GM12878 (cell line): ENCODE results near the gene TMTC1. TPM values are rescaled to one million over a fixed set of nuclear protein-coding genes. Genes with fewer than 3 reads are reported as not detected.

Experiments used
- ATAC-seq: fragments of 200-7000 bp; cut with Tn5 transposase; 3 replicates; pipeline ENCODE4 v1.9.1; 2020; ENCODE audit warnings: mild to moderate bottlenecking, moderate library complexity
- BruUV-seq: library from RNA; stranded (reverse); fragments of 400-500 nt; replicated peaks from 2 replicates; lab custom pipeline; 2021; lab: Mats Ljungman, UMichigan
- CTCF ChIA-PET: fragments of 300-600 bp; sonication (Branson Sonifier 250); formaldehyde crosslinking; extraction: SDS; loops from one replicate; lab custom pipeline; 2021; ENCODE audit warnings: inconsistent platforms; lab: Yijun Ruan, JAX
- POLR2A ChIA-PET: fragments of 350-600 bp; formaldehyde crosslinking; extraction: SDS; loops from one replicate; lab custom pipeline; 2021; ENCODE audit warnings: inconsistent platforms; lab: Charles Lee
- RAD21 ChIA-PET: fragments of 300-600 bp; sonication (Branson Sonifier 250); formaldehyde crosslinking; loops from one replicate; lab custom pipeline; 2023; ENCODE audit warnings: antibody characterized with exemption; ENCODE audit not compliant: unreplicated experiment; lab: Charles Lee
- SMC1A ChIA-PET: fragments of 300-600 bp; sonication (Branson Sonifier 250); formaldehyde crosslinking; loops from one replicate; lab custom pipeline; 2023; ENCODE audit not compliant: unreplicated experiment, uncharacterized antibody; lab: Charles Lee
- DNase-seq: peaks from one replicate; pipeline ENCODE4 v3.0.0-alpha.2; 2011; ENCODE audit warnings: low read depth, low spot score
- FAIRE-seq: peaks from 3 replicates; lab custom pipeline; 2011; peaks lifted over from hg19 to GRCh38; lab: Jason Lieb, UNC
- H2AFZ ChIP-seq: 2 replicates; pipeline ENCODE4 v1.6.0; 2011; ENCODE audit warnings: low read depth, low read length, control low read depth; ENCODE audit not compliant: control insufficient read depth
- H3K27ac ChIP-seq: 2 replicates; pipeline ENCODE4 v1.5.1; 2011; ENCODE audit warnings: control low read depth; ENCODE audit not compliant: control insufficient read depth, insufficient read depth
- H3K27me3 ChIP-seq, 2 experiments: replicated peaks in 1 of 2; 2 replicates each; pipeline versions ENCODE4 v1.6.0 to v1.6.1; 2011; ENCODE audit warnings: low read length in 1 of 2; ENCODE audit not compliant: control insufficient read depth in 2 of 2, insufficient read depth in 2 of 2
- H3K36me3 ChIP-seq, 2 experiments: 2 replicates each; pipeline ENCODE4 v1.5.1; 2011; ENCODE audit warnings: low read length in 1 of 2; ENCODE audit not compliant: control insufficient read depth in 2 of 2, insufficient read depth in 2 of 2
- H3K4me1 ChIP-seq: 2 replicates; pipeline ENCODE4 v1.6.1; 2011; ENCODE audit warnings: mild to moderate bottlenecking, low read length, moderate library complexity, mixed read lengths; ENCODE audit not compliant: control insufficient read depth, insufficient read depth
- H3K4me2 ChIP-seq: 2 replicates; pipeline ENCODE4 v1.6.0; 2011; ENCODE audit warnings: control low read depth; ENCODE audit not compliant: control insufficient read depth, insufficient read depth
- H3K4me3 ChIP-seq: fragments of 200-600 bp; sonication (generic); 2 replicates; pipeline ENCODE4 v1.5.1; 2016
- H3K79me2 ChIP-seq: 2 replicates; pipeline ENCODE4 v1.6.0; 2011; ENCODE audit warnings: low read length; ENCODE audit not compliant: control insufficient read depth, insufficient read depth
- H3K9ac ChIP-seq: 2 replicates; pipeline ENCODE4 v1.8.0; 2011; ENCODE audit warnings: low read length, control low read depth, mixed read lengths; ENCODE audit not compliant: control insufficient read depth, insufficient read depth
- H3K9me3 ChIP-seq: replicated peaks from 3 replicates; pipeline ENCODE4 v1.5.1; 2011; ENCODE audit warnings: mild to moderate bottlenecking, low read length; ENCODE audit not compliant: control insufficient read depth, insufficient read depth
- H4K20me1 ChIP-seq: 2 replicates; pipeline ENCODE4 v1.6.0; 2011; ENCODE audit not compliant: control insufficient read depth, insufficient read depth
- IKZF1 ChIP-seq: fragments of 450-650 bp; conservative IDR thresholded peaks from 2 replicates; pipeline ENCODE4 v1.6.1; 2017; ENCODE audit warnings: antibody characterized with exemption, mild to moderate bottlenecking
- MEF2B ChIP-seq: fragments of 450-650 bp; IDR thresholded peaks from 2 replicates; pipeline ENCODE4 v1.6.1; 2018; ENCODE audit warnings: mild to moderate bottlenecking, moderate library complexity; ENCODE audit not compliant: partially characterized antibody, poor library complexity, severe bottlenecking
- PAX8 ChIP-seq: fragments of 450-650 bp; IDR thresholded peaks from 2 replicates; pipeline ENCODE4 v1.6.1; 2017; ENCODE audit warnings: mild to moderate bottlenecking, moderate library complexity
- RBBP5 ChIP-seq: fragments of 200-600 bp; sonication (generic); conservative IDR thresholded peaks from 2 replicates; pipeline ENCODE4 v1.6.1; 2016
- RUNX3 ChIP-seq: IDR thresholded peaks from 2 replicates; pipeline ENCODE4 v1.6.1; 2012; ENCODE audit warnings: low read length, inconsistent platforms
- SMAD5 ChIP-seq: IDR thresholded peaks from 2 replicates; pipeline ENCODE4 v1.6.1; 2016; ENCODE audit warnings: antibody characterized with exemption, low read depth
- SPI1 ChIP-seq: IDR thresholded peaks from 2 replicates; pipeline ENCODE4 v1.6.1; 2011; ENCODE audit warnings: low read depth, mild to moderate bottlenecking, low read length, moderate library complexity, borderline replicate concordance; ENCODE audit not compliant: insufficient read depth
- ZSCAN29 ChIP-seq: fragments of 450-650 bp; IDR thresholded peaks from 2 replicates; pipeline ENCODE4 v1.6.1; 2017; ENCODE audit warnings: mild to moderate bottlenecking, moderate library complexity
- WGBS: methylation state at CpG from one replicate; pipeline ENCODE4 v1.1.6; 2016; ENCODE audit warnings: low lambda C conversion rate; ENCODE audit not compliant: insufficient replicate concordance, insufficient coverage; ENCODE audit errors: missing lambda C conversion rate; 5-methylcytosine and 5-hydroxymethylcytosine counted together
- in situ Hi-C: fragments of 300-500 bp; cut with MboI; formaldehyde crosslinking; loops from 9 replicates; pipeline ENCODE4 v1.14.3; 2018; ENCODE audit warnings: mixed read lengths
- intact Hi-C: fragments of 100-400 bp; cut with micrococcal nuclease; formaldehyde crosslinking; loops from one replicate; pipeline ENCODE4 v1.14.2; 2022; ENCODE audit not compliant: unreplicated experiment
- polyA plus RNA-seq, 11 experiments: library from polyadenylated mRNA; depleted of rRNA in 4 of 11; unstranded in 6 of 11; stranded (reverse) in 5 of 11; fragments of >200 nt; fragmentation: Nextera tagmentation in 4 of 11; fragmentation: Illumina TruSeq in 1 of 11; extraction: Ambion mirVana in 4 of 11; extraction: Trizol in 1 of 11; gene quantifications; 1 replicate in 1 of 11; 2 replicates in 10 of 11; pipeline versions ENCODE4 v1.2.1 to v1.2.3, GENCODE V29; 2011 to 2016; ENCODE audit warnings: inconsistent platforms in 2 of 11, missing spikeins in 2 of 11, low read depth in 1 of 11
- total RNA-seq, 4 experiments: library from RNA; depleted of rRNA in 3 of 4; stranded (reverse); fragments of >200 nt in 3 of 4; fragmentation: Illumina TruSeq in 1 of 4; extraction: Trizol in 1 of 4; gene quantifications; 2 replicates each; pipeline versions ENCODE4 v1.2.1 to v1.2.3, GENCODE V29; 2013 to 2021
- TF ChIP-seq, protein P1 (sequence below): fragments of 450-650 bp; IDR thresholded peaks from 2 replicates; pipeline ENCODE4 v1.6.1; 2016; ENCODE audit warnings: mild to moderate bottlenecking
- TF ChIP-seq, protein P2 (sequence below): IDR thresholded peaks from 2 replicates; pipeline ENCODE4 v1.6.1; 2011; ENCODE audit warnings: borderline replicate concordance, low read depth, mild to moderate bottlenecking, moderate library complexity, mixed read lengths, low read length; ENCODE audit not compliant: insufficient read depth; ENCODE audit errors: extremely low read length

Gene TMTC1
- total and polyA plus RNA-seq, 10 of the 15 experiments (the other 5 are each of a cell fraction or from before 2014, with no cell fraction given) = 0.10 to 20.9 (median 0.57) TPM

DNA sequence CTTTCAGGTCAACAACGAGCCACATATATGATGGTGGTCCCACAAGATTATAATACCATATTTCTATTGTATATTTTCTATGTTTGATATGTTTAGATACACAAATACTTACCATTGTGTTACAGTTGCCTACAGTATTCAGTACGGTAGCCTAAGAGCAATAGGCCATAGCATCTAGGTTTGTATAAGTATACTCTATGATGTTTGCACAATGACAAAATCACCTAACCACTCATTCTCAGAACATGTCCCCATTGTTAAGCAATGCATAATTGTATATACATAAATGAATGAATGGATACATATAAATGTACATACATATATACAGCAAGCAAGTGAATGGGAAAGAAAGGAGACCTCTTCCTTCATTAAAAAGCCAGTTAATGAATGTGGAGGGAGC is 23.8 kb downstream of the TMTC1 start:
- no peaks in the 10 kb centered on the region for H3K9me3 ChIP-seq
- SMC1A ChIA-PET = interaction anchor here (1.4 kb wide), 1 partner anchor 8 kb away, joined by 4 read pairs; no protein-coding TSS in a partner anchor
- ATAC-seq = no peak
- POLR2A ChIA-PET = no interaction called here
- no peak overlapping the region for H3K9ac ChIP-seq
- no peaks in the 10 kb centered on the region for H3K79me2 ChIP-seq
- in situ Hi-C loops = no loop called here
- BruUV-seq = no TSS peak
- intact Hi-C loops = no loop called here
- no peaks in the 10 kb centered on the region for H3K36me3 ChIP-seq
- CTCF ChIA-PET = interaction anchor here (0.6 to 0.7 kb wide), 2 partner anchors 206 to 669 kb away, joined by 3 read pairs; no protein-coding TSS in a partner anchor
- H3K4me1 ChIP-seq = no peaks in the 10 kb centered on the region
- RAD21 ChIA-PET = no interaction called here
- no peak overlapping the region for H3K4me3 ChIP-seq
- H2AFZ ChIP-seq = no peak overlapping the region
- DNase-seq = no peak
- H3K27me3 ChIP-seq = no peaks in the 10 kb centered on the region
- no peak overlapping the region for H3K4me2 ChIP-seq
- WGBS = 47% methylated on average over 2 of the region's 2 CpGs
- H4K20me1 ChIP-seq = no peaks in the 10 kb centered on the region
- TF ChIP-seq, protein P1, sequence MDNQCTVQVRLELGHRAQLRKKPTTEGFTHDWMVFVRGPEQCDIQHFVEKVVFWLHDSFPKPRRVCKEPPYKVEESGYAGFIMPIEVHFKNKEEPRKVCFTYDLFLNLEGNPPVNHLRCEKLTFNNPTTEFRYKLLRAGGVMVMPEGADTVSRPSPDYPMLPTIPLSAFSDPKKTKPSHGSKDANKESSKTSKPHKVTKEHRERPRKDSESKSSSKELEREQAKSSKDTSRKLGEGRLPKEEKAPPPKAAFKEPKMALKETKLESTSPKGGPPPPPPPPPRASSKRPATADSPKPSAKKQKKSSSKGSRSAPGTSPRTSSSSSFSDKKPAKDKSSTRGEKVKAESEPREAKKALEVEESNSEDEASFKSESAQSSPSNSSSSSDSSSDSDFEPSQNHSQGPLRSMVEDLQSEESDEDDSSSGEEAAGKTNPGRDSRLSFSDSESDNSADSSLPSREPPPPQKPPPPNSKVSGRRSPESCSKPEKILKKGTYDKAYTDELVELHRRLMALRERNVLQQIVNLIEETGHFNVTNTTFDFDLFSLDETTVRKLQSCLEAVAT = no peak
- no peak for TF ChIP-seq SPI1
- no peak for FAIRE-seq
- no peak overlapping the region for H3K27ac ChIP-seq

DNA sequence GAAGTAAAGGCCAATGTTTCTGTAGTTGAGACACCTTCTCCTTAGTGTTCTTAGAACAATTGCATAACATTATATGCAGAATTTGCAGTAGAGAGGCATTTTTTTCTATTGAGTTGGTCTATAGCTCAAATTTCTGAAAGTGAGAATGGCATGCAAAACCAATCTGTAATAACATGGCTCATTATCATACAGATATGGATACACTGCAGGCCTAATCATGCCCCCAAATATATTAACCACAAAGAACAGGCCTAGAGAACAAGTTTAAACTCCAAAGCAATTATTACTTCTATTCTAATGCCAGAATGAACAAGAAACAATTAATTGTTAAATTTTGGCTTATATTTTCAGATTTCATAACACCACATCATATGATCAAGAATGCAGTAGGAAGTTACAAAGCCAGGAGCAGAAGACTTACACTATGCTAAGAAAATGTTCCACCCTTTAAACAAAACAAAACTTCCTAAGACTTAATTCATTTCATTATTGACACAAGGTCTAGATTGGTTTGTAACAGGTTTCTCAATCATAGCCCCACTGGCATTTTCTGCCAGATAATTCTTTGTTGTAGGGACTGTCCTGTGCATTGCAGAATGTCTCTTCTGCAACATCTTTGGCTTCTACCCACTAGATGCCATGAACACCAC is 26.9 kb downstream of the TMTC1 start:
- BruUV-seq = no TSS peak

More for the DNA sequence above, 26.9 kb downstream of the TMTC1 start:
- Histone ChIP-seq H3K79me2 (no peaks in the 10 kb centered on the region), H3K36me3 (no peaks in the 10 kb centered on the region), H3K27me3 (no peaks in the 10 kb centered on the region), H3K9ac (no peak overlapping the region), H3K9me3 (no peaks in the 10 kb centered on the region; the same call in 2 of the 3 replicates), H3K4me2 (no peak overlapping the region), H3K4me3 (no peak overlapping the region), H3K27ac (no peak overlapping the region), H2AFZ (no peak overlapping the region), H4K20me1 (no peaks in the 10 kb centered on the region), H3K4me1 (no peaks in the 10 kb centered on the region)
- FAIRE-seq = no peak
- DNase-seq = no peak
- POLR2A ChIA-PET = no interaction called here
- CTCF ChIA-PET = no interaction called here
- intact Hi-C loops = no loop called here
- TF ChIP-seq MEF2B = no peak
- no peak for TF ChIP-seq RBBP5
- no peak for TF ChIP-seq SPI1
- TF ChIP-seq IKZF1 = no peak
- TF ChIP-seq, protein P2, sequence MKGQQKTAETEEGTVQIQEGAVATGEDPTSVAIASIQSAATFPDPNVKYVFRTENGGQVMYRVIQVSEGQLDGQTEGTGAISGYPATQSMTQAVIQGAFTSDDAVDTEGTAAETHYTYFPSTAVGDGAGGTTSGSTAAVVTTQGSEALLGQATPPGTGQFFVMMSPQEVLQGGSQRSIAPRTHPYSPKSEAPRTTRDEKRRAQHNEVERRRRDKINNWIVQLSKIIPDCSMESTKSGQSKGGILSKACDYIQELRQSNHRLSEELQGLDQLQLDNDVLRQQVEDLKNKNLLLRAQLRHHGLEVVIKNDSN = no peak
- no peak for TF ChIP-seq ZSCAN29
- no peak for TF ChIP-seq PAX8
- TF ChIP-seq SMAD5 = no peak
- TF ChIP-seq RUNX3 = no peak
- no peak for ATAC-seq
- RAD21 ChIA-PET = no interaction called here
- SMC1A ChIA-PET = interaction anchor here (0.7 kb wide), 1 partner anchor 204 kb away, joined by 4 read pairs; no protein-coding TSS in a partner anchor
- in situ Hi-C loops = no loop called here
